PC-9 (cell line): Measurements from ENCODE around the gene DOLPP1.

Experiments used
- CTCF ChIP-seq: fragments of 200-600 bp; sonication (generic); conservative IDR thresholded peaks from 2 replicates; pipeline ENCODE4 v1.6.1; 2017; ENCODE audit warnings: mixed run types, antibody characterized with exemption, mild to moderate bottlenecking, moderate library complexity
- EZH2 ChIP-seq: fragments of 200-600 bp; sonication (generic); IDR thresholded peaks from 2 replicates; pipeline ENCODE4 v1.8.0; 2017; ENCODE audit warnings: antibody characterized with exemption, low read depth

GRCh38 chr9:129053020-129053419 lies 27.9 kb upstream of the DOLPP1 start:
- TF ChIP-seq CTCF (no peak), EZH2 (no peak)
